HEK293 (cell line): ENCODE results near the gene MTMR3.

Source experiments
- CTCF ChIA-PET: fragments of 350-600 bp; formaldehyde crosslinking; extraction: SDS; loops from one replicate; lab custom pipeline; 2021; ENCODE audit warnings: antibody characterized with exemption; lab: Yijun Ruan, JAX
- POLR2A ChIA-PET: fragments of 300-600 bp; formaldehyde crosslinking; extraction: SDS; loops from one replicate; lab custom pipeline; 2020; ENCODE audit warnings: antibody characterized with exemption, inconsistent platforms; lab: Yijun Ruan, JAX
- H3K27ac ChIP-seq: fragments of 200-500 bp; sonication (Bioruptor generic); 2 replicates; pipeline ENCODE4 v1.5.1; 2014; ENCODE audit warnings: low read depth, low read length, control low read depth, inconsistent platforms; ENCODE audit errors: extremely low read depth
- H3K36me3 ChIP-seq, 2 experiments: fragments of 200-500 bp in 1 of 2; sonication (Bioruptor generic) in 1 of 2; 1 replicate in 1 of 2; 2 replicates in 1 of 2; pipeline ENCODE4 v1.5.1; 2014 to 2017; ENCODE audit warnings: inconsistent platforms in 2 of 2, low read length in 2 of 2; ENCODE audit not compliant: control insufficient read depth in 2 of 2, insufficient read depth in 1 of 2
- H3K4me1 ChIP-seq: fragments of 200-500 bp; sonication (Bioruptor generic); 2 replicates; pipeline ENCODE4 v1.5.1; 2014; ENCODE audit warnings: mild to moderate bottlenecking, low read length, inconsistent platforms; ENCODE audit not compliant: control insufficient read depth, insufficient read depth
- H3K4me3 ChIP-seq: 2 replicates; pipeline ENCODE4 v1.5.1; 2011; ENCODE audit warnings: low read depth, mild to moderate bottlenecking, control low read depth, low read length, moderate library complexity
- H3K9me3 ChIP-seq: fragments of 200-500 bp; sonication (Bioruptor generic); 2 replicates; pipeline ENCODE4 v1.5.1; 2014; ENCODE audit warnings: low read depth, low read length, inconsistent platforms; ENCODE audit not compliant: control insufficient read depth, insufficient read depth
- KLF7 ChIP-seq: fragments of 450-650 bp; formaldehyde crosslinking; IDR thresholded peaks from 2 replicates; pipeline ENCODE4 v1.5.1; 2016; ENCODE audit warnings: missing biosample characterization, missing genetic modification characterization, borderline replicate concordance
- MEIS1 ChIP-seq: sonication (generic); formaldehyde crosslinking; IDR thresholded peaks from 2 replicates; pipeline ENCODE4 v1.8.1; 2022; ENCODE audit warnings: missing genetic modification reagents, mild to moderate bottlenecking, borderline replicate concordance
- MYNN ChIP-seq: fragments of 450-650 bp; formaldehyde crosslinking; IDR thresholded peaks from 2 replicates; pipeline ENCODE4 v1.5.1; 2016; ENCODE audit warnings: missing biosample characterization, missing genetic modification characterization, borderline replicate concordance
- REPIN1 ChIP-seq: fragments of 450-650 bp; formaldehyde crosslinking; IDR thresholded peaks from 2 replicates; pipeline ENCODE4 v1.5.1; 2017; ENCODE audit warnings: missing biosample characterization, missing genetic modification characterization, low read depth
- SP7 ChIP-seq: fragments of 450-650 bp; formaldehyde crosslinking; IDR thresholded peaks from 2 replicates; pipeline ENCODE4 v1.5.1; 2016; ENCODE audit warnings: missing biosample characterization, missing genetic modification characterization
- TRIM28 ChIP-seq: IDR thresholded peaks from 2 replicates; pipeline ENCODE4 v1.6.1; 2011; ENCODE audit warnings: low read length, control low read depth, borderline replicate concordance
- ZIC2 ChIP-seq: fragments of 450-650 bp; formaldehyde crosslinking; IDR thresholded peaks from 2 replicates; pipeline ENCODE4 v1.5.1; 2016; ENCODE audit warnings: missing biosample characterization, missing genetic modification characterization
- ZNF133 ChIP-seq: fragments of 450-650 bp; formaldehyde crosslinking; IDR thresholded peaks from 2 replicates; pipeline ENCODE4 v1.5.1; 2016; ENCODE audit warnings: missing biosample characterization, missing genetic modification characterization
- ZNF19 ChIP-seq: fragments of 450-650 bp; formaldehyde crosslinking; IDR thresholded peaks from 2 replicates; pipeline ENCODE4; 2016; ENCODE audit warnings: missing biosample characterization, missing genetic modification characterization, low read depth
- ZNF366 ChIP-seq: fragments of 450-650 bp; formaldehyde crosslinking; conservative IDR thresholded peaks from 2 replicates; pipeline ENCODE4 v1.5.1; 2016; ENCODE audit warnings: missing biosample characterization, missing genetic modification characterization
- ZNF426 ChIP-seq: fragments of 450-650 bp; formaldehyde crosslinking; IDR thresholded peaks from 2 replicates; pipeline ENCODE4 v1.5.1; 2017; ENCODE audit warnings: missing biosample characterization, missing genetic modification characterization, mild to moderate bottlenecking, inconsistent platforms, moderate library complexity
- ZNF624 ChIP-seq: fragments of 450-650 bp; formaldehyde crosslinking; IDR thresholded peaks from 2 replicates; pipeline ENCODE4 v1.5.1; 2017; ENCODE audit warnings: missing biosample characterization, missing genetic modification characterization
- ZNF830 ChIP-seq: fragments of 450-650 bp; IDR thresholded peaks from 2 replicates; pipeline ENCODE4 v1.5.0; 2018; ENCODE audit warnings: missing biosample characterization, missing genetic modification characterization, low read depth, mild to moderate bottlenecking, moderate library complexity
- TF ChIP-seq, protein P1 (sequence below): fragments of 450-650 bp; formaldehyde crosslinking; IDR thresholded peaks from 2 replicates; pipeline ENCODE4 v1.5.1; 2016; ENCODE audit warnings: missing biosample characterization, missing genetic modification characterization, borderline replicate concordance
- TF ChIP-seq, protein P2 (sequence below): fragments of 450-650 bp; formaldehyde crosslinking; IDR thresholded peaks from 2 replicates; pipeline ENCODE4 v1.5.1; 2016; ENCODE audit warnings: missing biosample characterization, missing genetic modification characterization
- TF ChIP-seq, protein P3 (sequence below): fragments of 450-650 bp; formaldehyde crosslinking; IDR thresholded peaks from 2 replicates; pipeline ENCODE4 v1.5.1; 2017; ENCODE audit warnings: missing biosample characterization, missing genetic modification characterization
- TF ChIP-seq, protein P4 (sequence below): fragments of 450-650 bp; formaldehyde crosslinking; IDR thresholded peaks from 2 replicates; pipeline ENCODE4 v1.5.1; 2016; ENCODE audit warnings: missing biosample characterization, missing genetic modification characterization
- TF ChIP-seq, protein P5 (sequence below): fragments of 450-650 bp; formaldehyde crosslinking; conservative IDR thresholded peaks from 2 replicates; pipeline ENCODE4 v1.5.1; 2016; ENCODE audit warnings: low read depth, missing biosample characterization, missing genetic modification characterization
- TF ChIP-seq, protein P6 (sequence below): fragments of 450-650 bp; formaldehyde crosslinking; IDR thresholded peaks from 2 replicates; pipeline ENCODE4 v1.5.1; 2016; ENCODE audit warnings: missing biosample characterization, missing genetic modification characterization

Gene MTMR3

DNA sequence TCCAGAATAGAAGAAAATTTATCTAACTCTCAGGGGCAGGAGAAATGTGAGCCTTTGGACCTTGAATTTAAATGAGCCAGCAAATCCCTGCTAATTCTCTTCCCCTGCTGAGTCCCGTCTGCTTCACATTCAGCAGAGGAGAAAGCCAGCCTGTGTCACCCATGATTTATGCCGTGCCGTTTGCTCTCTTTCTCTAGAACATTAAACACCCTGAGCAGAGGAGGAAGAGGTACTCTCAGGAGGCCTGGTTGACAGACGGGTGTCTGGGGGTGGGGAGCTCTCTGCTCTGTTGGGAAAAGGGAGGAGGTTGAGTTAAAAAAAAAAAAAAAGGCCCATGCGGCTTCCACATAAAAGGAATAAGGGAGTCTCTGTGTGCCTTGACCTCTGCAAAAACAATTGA is 11.3 kb upstream of the MTMR3 start (continued):
- TF ChIP-seq, protein P1, sequence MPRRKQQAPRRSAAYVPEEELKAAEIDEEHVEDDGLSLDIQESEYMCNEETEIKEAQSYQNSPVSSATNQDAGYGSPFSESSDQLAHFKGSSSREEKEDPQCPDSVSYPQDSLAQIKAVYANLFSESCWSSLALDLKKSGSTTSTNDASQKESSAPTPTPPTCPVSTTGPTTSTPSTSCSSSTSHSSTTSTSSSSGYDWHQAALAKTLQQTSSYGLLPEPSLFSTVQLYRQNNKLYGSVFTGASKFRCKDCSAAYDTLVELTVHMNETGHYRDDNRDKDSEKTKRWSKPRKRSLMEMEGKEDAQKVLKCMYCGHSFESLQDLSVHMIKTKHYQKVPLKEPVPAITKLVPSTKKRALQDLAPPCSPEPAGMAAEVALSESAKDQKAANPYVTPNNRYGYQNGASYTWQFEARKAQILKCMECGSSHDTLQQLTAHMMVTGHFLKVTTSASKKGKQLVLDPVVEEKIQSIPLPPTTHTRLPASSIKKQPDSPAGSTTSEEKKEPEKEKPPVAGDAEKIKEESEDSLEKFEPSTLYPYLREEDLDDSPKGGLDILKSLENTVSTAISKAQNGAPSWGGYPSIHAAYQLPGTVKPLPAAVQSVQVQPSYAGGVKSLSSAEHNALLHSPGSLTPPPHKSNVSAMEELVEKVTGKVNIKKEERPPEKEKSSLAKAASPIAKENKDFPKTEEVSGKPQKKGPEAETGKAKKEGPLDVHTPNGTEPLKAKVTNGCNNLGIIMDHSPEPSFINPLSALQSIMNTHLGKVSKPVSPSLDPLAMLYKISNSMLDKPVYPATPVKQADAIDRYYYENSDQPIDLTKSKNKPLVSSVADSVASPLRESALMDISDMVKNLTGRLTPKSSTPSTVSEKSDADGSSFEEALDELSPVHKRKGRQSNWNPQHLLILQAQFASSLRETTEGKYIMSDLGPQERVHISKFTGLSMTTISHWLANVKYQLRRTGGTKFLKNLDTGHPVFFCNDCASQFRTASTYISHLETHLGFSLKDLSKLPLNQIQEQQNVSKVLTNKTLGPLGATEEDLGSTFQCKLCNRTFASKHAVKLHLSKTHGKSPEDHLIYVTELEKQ (tag by site-specific recombination): peak; percentile 45; the same call in 1 of the 2 replicates
- TF ChIP-seq, protein P2, sequence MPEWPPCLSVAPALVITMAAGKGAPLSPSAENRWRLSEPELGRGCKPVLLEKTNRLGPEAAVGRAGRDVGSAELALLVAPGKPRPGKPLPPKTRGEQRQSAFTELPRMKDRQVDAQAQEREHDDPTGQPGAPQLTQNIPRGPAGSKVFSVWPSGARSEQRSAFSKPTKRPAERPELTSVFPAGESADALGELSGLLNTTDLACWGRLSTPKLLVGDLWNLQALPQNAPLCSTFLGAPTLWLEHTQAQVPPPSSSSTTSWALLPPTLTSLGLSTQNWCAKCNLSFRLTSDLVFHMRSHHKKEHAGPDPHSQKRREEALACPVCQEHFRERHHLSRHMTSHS (tag by site-specific recombination): no peak
- TF ChIP-seq, protein P3, sequence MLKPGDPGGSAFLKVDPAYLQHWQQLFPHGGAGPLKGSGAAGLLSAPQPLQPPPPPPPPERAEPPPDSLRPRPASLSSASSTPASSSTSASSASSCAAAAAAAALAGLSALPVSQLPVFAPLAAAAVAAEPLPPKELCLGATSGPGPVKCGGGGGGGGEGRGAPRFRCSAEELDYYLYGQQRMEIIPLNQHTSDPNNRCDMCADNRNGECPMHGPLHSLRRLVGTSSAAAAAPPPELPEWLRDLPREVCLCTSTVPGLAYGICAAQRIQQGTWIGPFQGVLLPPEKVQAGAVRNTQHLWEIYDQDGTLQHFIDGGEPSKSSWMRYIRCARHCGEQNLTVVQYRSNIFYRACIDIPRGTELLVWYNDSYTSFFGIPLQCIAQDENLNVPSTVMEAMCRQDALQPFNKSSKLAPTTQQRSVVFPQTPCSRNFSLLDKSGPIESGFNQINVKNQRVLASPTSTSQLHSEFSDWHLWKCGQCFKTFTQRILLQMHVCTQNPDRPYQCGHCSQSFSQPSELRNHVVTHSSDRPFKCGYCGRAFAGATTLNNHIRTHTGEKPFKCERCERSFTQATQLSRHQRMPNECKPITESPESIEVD: peak; percentile 46
- no peak for TF ChIP-seq REPIN1 (tag by site-specific recombination)
- no peak for TF ChIP-seq ZNF133 (tag by site-specific recombination)
- peak; percentile 38 for TF ChIP-seq ZIC2 (tag by site-specific recombination)
- TF ChIP-seq ZNF19: no peak
- peak; percentile 69 for TF ChIP-seq SP7 (tag by site-specific recombination)
- peak; percentile 75; the same call in 1 of the 2 replicates for TF ChIP-seq MEIS1 (CRISPR knock-in tag)
- TF ChIP-seq ZNF366: peak; percentile 40; the same call in 1 of the 2 replicates
- TF ChIP-seq TRIM28: peak; percentile 71

DNA sequence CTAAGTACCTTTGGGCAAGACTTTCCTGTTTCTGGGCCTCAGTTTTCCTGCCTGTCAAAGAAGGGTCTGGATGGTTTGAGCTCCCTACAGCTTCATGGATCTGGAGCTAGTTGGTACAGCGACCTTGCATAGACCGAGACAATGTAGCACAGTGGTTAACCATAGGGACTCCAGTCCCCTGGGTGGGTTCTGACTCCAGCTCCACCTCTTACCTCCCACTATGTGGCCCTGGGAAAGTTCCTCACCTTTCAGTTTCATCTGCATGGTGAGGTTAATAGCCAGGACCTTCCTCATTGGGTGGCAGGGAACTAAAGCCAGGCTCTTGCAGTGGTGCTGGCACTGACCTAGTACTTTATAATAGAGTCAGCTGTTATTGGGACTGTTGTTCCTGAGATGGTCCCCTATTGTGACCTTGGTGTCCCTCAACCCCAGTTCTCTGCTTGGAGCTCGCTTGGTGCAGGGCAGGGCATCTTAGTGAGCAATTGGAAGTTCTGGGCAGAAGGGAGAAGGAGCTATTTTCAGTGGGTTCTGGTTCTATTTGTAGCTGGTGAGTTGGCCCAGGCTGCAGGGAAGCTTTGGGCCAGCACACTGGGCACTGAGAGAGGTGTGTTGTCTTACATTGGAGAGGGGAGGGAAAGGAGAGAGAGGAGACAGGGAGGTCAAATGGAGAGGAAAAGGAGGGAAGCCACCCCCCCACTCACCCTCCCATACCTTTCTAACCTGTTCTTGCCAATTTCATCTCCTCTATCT is 10.7 kb upstream of the MTMR3 start:
- Histone ChIP-seq H3K36me3 (no peaks in the 10 kb centered on the region), H3K27ac (peak overlapping the region; percentile 13; the same call in 1 of the 2 replicates), H3K4me3 (no peak overlapping the region), H3K9me3 (no peaks in the 10 kb centered on the region), H3K4me1 (peaks cover 15% of the 10 kb centered on the region)
- ChIA-PET POLR2A (interaction anchor here (1.3 kb wide), 1 partner anchor 11 kb away, joined by 5 read pairs; the partner anchor contains the start of gene MTMR3), CTCF (no interaction called here)
- TF ChIP-seq, protein P4, sequence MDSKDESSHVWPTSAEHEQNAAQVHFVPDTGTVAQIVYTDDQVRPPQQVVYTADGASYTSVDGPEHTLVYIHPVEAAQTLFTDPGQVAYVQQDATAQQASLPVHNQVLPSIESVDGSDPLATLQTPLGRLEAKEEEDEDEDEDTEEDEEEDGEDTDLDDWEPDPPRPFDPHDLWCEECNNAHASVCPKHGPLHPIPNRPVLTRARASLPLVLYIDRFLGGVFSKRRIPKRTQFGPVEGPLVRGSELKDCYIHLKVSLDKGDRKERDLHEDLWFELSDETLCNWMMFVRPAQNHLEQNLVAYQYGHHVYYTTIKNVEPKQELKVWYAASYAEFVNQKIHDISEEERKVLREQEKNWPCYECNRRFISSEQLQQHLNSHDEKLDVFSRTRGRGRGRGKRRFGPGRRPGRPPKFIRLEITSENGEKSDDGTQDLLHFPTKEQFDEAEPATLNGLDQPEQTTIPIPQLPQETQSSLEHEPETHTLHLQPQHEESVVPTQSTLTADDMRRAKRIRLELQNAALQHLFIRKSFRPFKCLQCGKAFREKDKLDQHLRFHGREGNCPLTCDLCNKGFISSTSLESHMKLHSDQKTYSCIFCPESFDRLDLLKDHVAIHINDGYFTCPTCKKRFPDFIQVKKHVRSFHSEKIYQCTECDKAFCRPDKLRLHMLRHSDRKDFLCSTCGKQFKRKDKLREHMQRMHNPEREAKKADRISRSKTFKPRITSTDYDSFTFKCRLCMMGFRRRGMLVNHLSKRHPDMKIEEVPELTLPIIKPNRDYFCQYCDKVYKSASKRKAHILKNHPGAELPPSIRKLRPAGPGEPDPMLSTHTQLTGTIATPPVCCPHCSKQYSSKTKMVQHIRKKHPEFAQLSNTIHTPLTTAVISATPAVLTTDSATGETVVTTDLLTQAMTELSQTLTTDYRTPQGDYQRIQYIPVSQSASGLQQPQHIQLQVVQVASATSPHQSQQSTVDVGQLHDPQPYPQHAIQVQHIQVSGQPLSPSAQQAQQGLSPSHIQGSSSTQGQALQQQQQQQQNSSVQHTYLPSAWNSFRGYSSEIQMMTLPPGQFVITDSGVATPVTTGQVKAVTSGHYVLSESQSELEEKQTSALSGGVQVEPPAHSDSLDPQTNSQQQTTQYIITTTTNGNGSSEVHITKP (tag by site-specific recombination): 0 out of 2 replicates have a peak, but pooled peaks have one; percentile 16
- TF ChIP-seq, protein P5, sequence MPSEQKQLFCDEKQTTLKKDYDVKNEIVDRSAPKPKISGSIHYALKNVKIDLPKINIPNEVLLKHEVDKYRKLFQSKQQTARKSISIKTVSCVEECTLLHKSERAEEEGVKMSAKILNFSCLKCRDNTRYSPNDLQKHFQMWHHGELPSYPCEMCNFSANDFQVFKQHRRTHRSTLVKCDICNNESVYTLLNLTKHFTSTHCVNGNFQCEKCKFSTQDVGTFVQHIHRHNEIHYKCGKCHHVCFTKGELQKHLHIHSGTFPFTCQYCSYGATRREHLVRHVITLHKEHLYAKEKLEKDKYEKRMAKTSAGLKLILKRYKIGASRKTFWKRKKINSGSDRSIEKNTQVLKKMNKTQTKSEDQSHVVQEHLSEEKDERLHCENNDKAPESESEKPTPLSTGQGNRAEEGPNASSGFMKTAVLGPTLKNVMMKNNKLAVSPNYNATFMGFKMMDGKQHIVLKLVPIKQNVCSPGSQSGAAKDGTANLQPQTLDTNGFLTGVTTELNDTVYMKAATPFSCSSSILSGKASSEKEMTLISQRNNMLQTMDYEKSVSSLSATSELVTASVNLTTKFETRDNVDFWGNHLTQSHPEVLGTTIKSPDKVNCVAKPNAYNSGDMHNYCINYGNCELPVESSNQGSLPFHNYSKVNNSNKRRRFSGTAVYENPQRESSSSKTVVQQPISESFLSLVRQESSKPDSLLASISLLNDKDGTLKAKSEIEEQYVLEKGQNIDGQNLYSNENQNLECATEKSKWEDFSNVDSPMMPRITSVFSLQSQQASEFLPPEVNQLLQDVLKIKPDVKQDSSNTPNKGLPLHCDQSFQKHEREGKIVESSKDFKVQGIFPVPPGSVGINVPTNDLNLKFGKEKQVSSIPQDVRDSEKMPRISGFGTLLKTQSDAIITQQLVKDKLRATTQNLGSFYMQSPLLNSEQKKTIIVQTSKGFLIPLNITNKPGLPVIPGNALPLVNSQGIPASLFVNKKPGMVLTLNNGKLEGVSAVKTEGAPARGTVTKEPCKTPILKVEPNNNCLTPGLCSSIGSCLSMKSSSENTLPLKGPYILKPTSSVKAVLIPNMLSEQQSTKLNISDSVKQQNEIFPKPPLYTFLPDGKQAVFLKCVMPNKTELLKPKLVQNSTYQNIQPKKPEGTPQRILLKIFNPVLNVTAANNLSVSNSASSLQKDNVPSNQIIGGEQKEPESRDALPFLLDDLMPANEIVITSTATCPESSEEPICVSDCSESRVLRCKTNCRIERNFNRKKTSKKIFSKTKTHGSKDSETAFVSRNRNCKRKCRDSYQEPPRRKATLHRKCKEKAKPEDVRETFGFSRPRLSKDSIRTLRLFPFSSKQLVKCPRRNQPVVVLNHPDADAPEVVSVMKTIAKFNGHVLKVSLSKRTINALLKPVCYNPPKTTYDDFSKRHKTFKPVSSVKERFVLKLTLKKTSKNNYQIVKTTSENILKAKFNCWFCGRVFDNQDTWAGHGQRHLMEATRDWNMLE (tag by site-specific recombination): no peak
- TF ChIP-seq KLF7 (tag by site-specific recombination) (no peak), MYNN (tag by site-specific recombination) (no peak), ZNF830 (tag by site-specific recombination) (no peak), TRIM28 (no peak; the same call in 1 of the 2 replicates), ZNF426 (tag by site-specific recombination) (no peak), ZNF624 (no peak)
- TF ChIP-seq, protein P6, sequence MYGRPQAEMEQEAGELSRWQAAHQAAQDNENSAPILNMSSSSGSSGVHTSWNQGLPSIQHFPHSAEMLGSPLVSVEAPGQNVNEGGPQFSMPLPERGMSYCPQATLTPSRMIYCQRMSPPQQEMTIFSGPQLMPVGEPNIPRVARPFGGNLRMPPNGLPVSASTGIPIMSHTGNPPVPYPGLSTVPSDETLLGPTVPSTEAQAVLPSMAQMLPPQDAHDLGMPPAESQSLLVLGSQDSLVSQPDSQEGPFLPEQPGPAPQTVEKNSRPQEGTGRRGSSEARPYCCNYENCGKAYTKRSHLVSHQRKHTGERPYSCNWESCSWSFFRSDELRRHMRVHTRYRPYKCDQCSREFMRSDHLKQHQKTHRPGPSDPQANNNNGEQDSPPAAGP (tag by site-specific recombination): 0 out of 2 replicates have a peak, but pooled peaks have one; percentile 46
